GM18909 (cell line): ENCODE measurements around the gene DCTN5.
"Not testable (repeated sequence)": the region's sequence is repeated elsewhere in the genome, so short reads cannot be mapped to it uniquely, and the experiment has no call there.

Source experiments
- ATAC-seq: cut with Tn5 transposase; IDR thresholded peaks from one replicate; pipeline ENCODE4 v1.9.1; 2021; ENCODE audit warnings: mild to moderate bottlenecking; ENCODE audit not compliant: unreplicated experiment, poor library complexity

DCTN5 gene

GRCh38 chr16:23691483-23692189, 50.4 kb downstream of the DCTN5 start:
- ATAC-seq: no peak

GRCh38 chr16:23692190-23692837, 51.0 kb downstream of the DCTN5 start:
- no peak for ATAC-seq

- ATAC-seq: no peak
Measured at GRCh38 chr16:23694265-23694643, 53.0 kb downstream of the DCTN5 start.

- no peak for ATAC-seq
Measured at GRCh38 chr16:23694644-23695373, 53.5 kb downstream of the DCTN5 start.

- no peak for ATAC-seq
Measured at GRCh38 chr16:23695756-23696155, 54.5 kb downstream of the DCTN5 start.

- no peak for ATAC-seq
Measured at GRCh38 chr16:23699100-23699499, 57.8 kb downstream of the DCTN5 start.

- no peak for ATAC-seq
Measured at GRCh38 chr16:23700093-23700492, 58.8 kb downstream of the DCTN5 start.

- no peak for ATAC-seq
Measured at GRCh38 chr16:23700509-23700908, 59.2 kb downstream of the DCTN5 start.

- no peak for ATAC-seq
Measured at GRCh38 chr16:23701045-23701444, 59.8 kb downstream of the DCTN5 start.

GRCh38 chr16:23702951-23703350, 61.7 kb downstream of the DCTN5 start:
- no peak for ATAC-seq

- no peak for ATAC-seq
Measured at GRCh38 chr16:23704772-23705516, 63.7 kb downstream of the DCTN5 start.

- ATAC-seq: no peak
Measured at GRCh38 chr16:23705517-23705902, 64.2 kb downstream of the DCTN5 start.

GRCh38 chr16:23706439-23706838, 65.2 kb downstream of the DCTN5 start:
- no peak for ATAC-seq

- ATAC-seq: no peak
Measured at GRCh38 chr16:23709536-23709935, 68.3 kb downstream of the DCTN5 start.

GRCh38 chr16:23710008-23710407, 68.7 kb downstream of the DCTN5 start:
- ATAC-seq: no peak

- ATAC-seq: no peak
Measured at GRCh38 chr16:23710504-23710903, 69.2 kb downstream of the DCTN5 start.

GRCh38 chr16:23711785-23712184, 70.5 kb downstream of the DCTN5 start:
- no peak for ATAC-seq

GRCh38 chr16:23712976-23713375, 71.7 kb downstream of the DCTN5 start, which contains the start of gene ERN2:
Gene ERN2 (minus strand): TSS chr16:23713222. CDS start chr16:23713187, 35 bp downstream.
- ATAC-seq: no peak

- no peak for ATAC-seq
Measured at GRCh38 chr16:23716484-23716883, 75.2 kb downstream of the DCTN5 start.

GRCh38 chr16:23722613-23723240, 81.5 kb downstream of the DCTN5 start:
- not testable (repeated sequence) for ATAC-seq
